ENCODE results near the gene GMPPA. TPM values are rescaled to one million over a fixed set of nuclear protein-coding genes. Genes with fewer than 3 reads are reported as not detected.

Gene GMPPA
- total RNA-seq, 1 experiment from 2014 or later: 51.9 TPM

- POLR2A ChIA-PET: interaction anchor here (1.0 to 2.9 kb wide), 8 partner anchors 10 to 17 kb away, joined by 3 to 13 read pairs (median 5); partner anchors contain the start of gene GMPPA
- CTCF ChIA-PET: interaction anchor here (0.9 to 41.3 kb wide), 34 partner anchors 9 to 334 kb away, joined by 3 to 2316 read pairs (median 8); partner anchors contain the start of genes CHPF, CNPPD1, DES and DNPEP
- no peaks in the 10 kb centered on the region for H3K9me3 Mint-ChIP-seq
- no peak for DNase-seq (ENCODE audit: low spot score)
- no peaks in the 10 kb centered on the region; the same call in 1 of the 2 replicates for H3K36me3 Mint-ChIP-seq
- no peak for TF ChIP-seq SMAD3 (CRISPR knock-in tag; IDR thresholded peaks at IDR 0.05; ENCODE audit: borderline replicate concordance)
- no peak for TF ChIP-seq ZNF219 (CRISPR knock-in tag; IDR thresholded peaks at IDR 0.05; ENCODE audit: borderline replicate concordance)
- TF ChIP-seq ZMAT4 (CRISPR knock-in tag; IDR thresholded peaks at IDR 0.05): no peak
- no peak for TF ChIP-seq IRF2 (CRISPR knock-in tag; IDR thresholded peaks at IDR 0.05; ENCODE audit: borderline replicate concordance, low read depth)
- H3K27me3 Mint-ChIP-seq (ENCODE audit: low read depth): peaks cover 48% of the 10 kb centered on the region
- no peak overlapping the region for H3K27ac Mint-ChIP-seq
- peaks cover 66% of the 10 kb centered on the region for H3K4me1 Mint-ChIP-seq
- H3K4me3 Mint-ChIP-seq: peak overlapping the region; percentile 72
- ATAC-seq: no peak
These were observed 11.9 kb downstream of the GMPPA start for GRCh38 chr2:219510512-219511135.

GRCh38 chr2:219511547-219512325, 13.0 kb downstream of the GMPPA start:
- Mint-ChIP-seq H3K27me3 (ENCODE audit: low read depth) (peaks cover 59% of the 10 kb centered on the region), H3K4me3 (no peak overlapping the region), H3K36me3 (no peaks in the 10 kb centered on the region), H3K27ac (no peak overlapping the region), H3K4me1 (peaks cover 56% of the 10 kb centered on the region), H3K9me3 (no peaks in the 10 kb centered on the region)
- DNase-seq (ENCODE audit: low spot score) (no peak), ATAC-seq (no peak)
- no peak for TF ChIP-seq ZMAT4 (CRISPR knock-in tag; IDR thresholded peaks at IDR 0.05)
- TF ChIP-seq ATF1 (CRISPR knock-in tag; IDR thresholded peaks at IDR 0.05): no peak
- no peak for TF ChIP-seq E2F1 (CRISPR knock-in tag; IDR thresholded peaks at IDR 0.05)
- POLR2A ChIA-PET: interaction anchor here (0.7 to 2.9 kb wide), 4 partner anchors 9 to 23 kb away, joined by 3 to 8 read pairs (median 5); partner anchors contain the start of gene GMPPA
- CTCF ChIA-PET: interaction anchor here (0.6 to 41.3 kb wide), 17 partner anchors 9 to 129 kb away, joined by 3 to 2316 read pairs (median 4); partner anchors contain the start of genes GMPPA and SPEG

- Mint-ChIP-seq H3K27me3 (ENCODE audit: low read depth) (peaks cover 68% of the 10 kb centered on the region), H3K9me3 (no peaks in the 10 kb centered on the region), H3K4me3 (no peak overlapping the region), H3K27ac (no peak overlapping the region), H3K36me3 (no peaks in the 10 kb centered on the region), H3K4me1 (peaks cover 51% of the 10 kb centered on the region)
- no peak for ATAC-seq
- DNase-seq (ENCODE audit: low spot score): no peak
- ChIA-PET CTCF (interaction anchor here (0.6 to 41.3 kb wide), 8 partner anchors 8 to 126 kb away, joined by 3 to 2316 read pairs (median 6); partner anchors contain the start of gene GMPPA), POLR2A (interaction anchor here (1.0 to 2.9 kb wide), 2 partner anchors 14 to 21 kb away, joined by 5 to 8 read pairs; partner anchors contain the start of gene GMPPA)
- TF ChIP-seq ZNF671 (CRISPR knock-in tag; IDR thresholded peaks at IDR 0.05): no peak
- TF ChIP-seq KAT7 (CRISPR knock-in tag; IDR thresholded peaks at IDR 0.05; ENCODE audit: borderline replicate concordance): no peak
- no peak for TF ChIP-seq ZNF219 (CRISPR knock-in tag; IDR thresholded peaks at IDR 0.05; ENCODE audit: borderline replicate concordance)
- no peak for TF ChIP-seq MXD4 (CRISPR knock-in tag; IDR thresholded peaks at IDR 0.05; ENCODE audit: borderline replicate concordance)
- no peak for TF ChIP-seq CREM (CRISPR knock-in tag; IDR thresholded peaks at IDR 0.05)
- no peak for TF ChIP-seq RORB (CRISPR knock-in tag; IDR thresholded peaks at IDR 0.05)
These were observed 14.0 kb downstream of the GMPPA start for GRCh38 chr2:219512524-219513216.

GRCh38 chr2:219513787-219514186, 15.1 kb downstream of the GMPPA start:
- no peak for ATAC-seq
- TF ChIP-seq ZNF423 (CRISPR knock-in tag; IDR thresholded peaks at IDR 0.05): no peak
- CTCF ChIA-PET: interaction anchor here (0.9 to 41.3 kb wide), 7 partner anchors 9 to 111 kb away, joined by 3 to 2316 read pairs (median 3); partner anchors contain the start of gene GMPPA
- H3K27me3 Mint-ChIP-seq (ENCODE audit: low read depth): peaks cover 73% of the 10 kb centered on the region
- peak overlapping the region; percentile 59 for H3K4me3 Mint-ChIP-seq
- POLR2A ChIA-PET: interaction anchor here (0.7 to 2.9 kb wide), 3 partner anchors 15 to 126 kb away, joined by 3 to 8 read pairs (median 3); partner anchors contain the start of genes DNPEP and GMPPA
- H3K9me3 Mint-ChIP-seq: no peaks in the 10 kb centered on the region
- no peak overlapping the region for H3K27ac Mint-ChIP-seq
- peaks cover 52% of the 10 kb centered on the region for H3K4me1 Mint-ChIP-seq
- DNase-seq (ENCODE audit: low spot score): no peak
- H3K36me3 Mint-ChIP-seq: no peaks in the 10 kb centered on the region
